Activated CD8-positive, alpha-beta T cell treated with anti-CD3 and anti-CD28 coated beads for 36 hours (primary cell): ENCODE results near the gene WDR82. TPM values are rescaled to one million over a fixed set of nuclear protein-coding genes. Genes with fewer than 3 reads are reported as not detected.

Experiments used
- ATAC-seq: fragments of 200-7000 bp; cut with Tn5 transposase; one replicate; pipeline ENCODE4 v1.10.0; 2021; ENCODE audit warnings: mild to moderate bottlenecking, moderate library complexity
- CTCF ChIA-PET: fragments of 350-600 bp; sonication (Branson Sonifier 250); formaldehyde crosslinking; loops from one replicate; lab custom pipeline; 2021; ENCODE audit warnings: antibody characterized with exemption; lab: Charles Lee
- POLR2A ChIA-PET: fragments of 350-600 bp; sonication (Branson Sonifier 250); formaldehyde crosslinking; loops from one replicate; lab custom pipeline; 2021; ENCODE audit warnings: antibody characterized with exemption; lab: Charles Lee
- DNase-seq: peaks from one replicate; pipeline ENCODE4 v3.0.0-alpha.2; 2020
- H3K27ac Mint-ChIP-seq: one replicate; pipeline ENCODE4 v1.8.0; 2021; ENCODE audit warnings: mild to moderate bottlenecking, mixed read lengths
- H3K27me3 Mint-ChIP-seq: one replicate; pipeline ENCODE4 v1.8.0; 2021; ENCODE audit warnings: mixed read lengths
- H3K36me3 Mint-ChIP-seq: one replicate; pipeline ENCODE4 v1.8.0; 2021; ENCODE audit warnings: low read depth, mixed read lengths
- H3K4me1 Mint-ChIP-seq: one replicate; pipeline ENCODE4 v1.8.0; 2021; ENCODE audit warnings: low read depth, mixed read lengths
- H3K4me3 Mint-ChIP-seq: one replicate; pipeline ENCODE4 v1.8.0; 2021; ENCODE audit warnings: mild to moderate bottlenecking, moderate library complexity, mixed read lengths
- H3K9me3 Mint-ChIP-seq: one replicate; pipeline ENCODE4 v1.8.0; 2021; ENCODE audit warnings: mixed read lengths
- CTCF ChIP-seq: fragments of 200-600 bp; IDR thresholded peaks from one replicate; pipeline ENCODE4 v1.8.0; 2022; ENCODE audit warnings: antibody characterized with exemption, mild to moderate bottlenecking
- intact Hi-C: fragments of 100-400 bp; cut with micrococcal nuclease; formaldehyde crosslinking; loops from one replicate; pipeline ENCODE4 v1.10.0; 2022
- total RNA-seq, 2 experiments: library from RNA; stranded (reverse); gene quantifications; one replicate each; pipeline ENCODE4 v1.2.3, GENCODE V29; 2021

WDR82 gene
- total RNA-seq, 2 experiments from 2014 or later, result 103 to 105 TPM

DNA sequence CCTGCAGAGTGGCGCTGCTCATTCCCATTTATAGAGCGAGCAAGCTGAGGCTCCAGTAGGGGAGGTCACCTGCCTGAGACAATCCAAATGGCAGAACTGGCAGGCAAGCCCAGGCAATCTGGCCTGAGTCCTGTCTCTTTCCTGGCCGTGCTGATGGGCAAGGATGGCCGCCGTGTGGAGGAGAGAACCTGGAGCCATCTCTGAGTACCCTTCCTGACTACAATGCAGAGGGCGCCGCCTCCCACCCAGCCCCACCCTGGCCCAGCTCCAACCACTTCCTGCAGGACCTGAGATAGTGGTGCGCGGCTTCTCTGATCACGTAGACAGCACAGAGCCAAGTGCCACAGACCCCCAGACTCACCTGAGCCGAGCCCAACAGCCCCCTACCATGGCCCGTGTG is 60.0 kb downstream of the WDR82 start:
- CTCF ChIA-PET, result interaction anchor here (1.4 to 11.9 kb wide), 7 partner anchors 9 to 120 kb away, joined by 3 to 223 read pairs (median 71); partner anchors contain the start of genes ALAS1, TWF2 and WDR82
- intact Hi-C loops, result no loop called here
- no peaks in the 10 kb centered on the region for H3K27me3 Mint-ChIP-seq
- peaks cover 21% of the 10 kb centered on the region for H3K36me3 Mint-ChIP-seq
- peaks cover 65% of the 10 kb centered on the region for H3K4me1 Mint-ChIP-seq
- POLR2A ChIA-PET, result interaction anchor here (0.9 to 33.3 kb wide), 3 partner anchors 14 to 59 kb away, joined by 4 to 949 read pairs (median 12); partner anchors contain the start of genes GLYCTK, PPM1M and WDR82
- TF ChIP-seq CTCF, result no peak
- ATAC-seq (peak; percentile 60), DNase-seq (peak; percentile 76)
- no peaks in the 10 kb centered on the region for H3K9me3 Mint-ChIP-seq
- H3K27ac Mint-ChIP-seq, result peak overlapping the region; percentile 77
- peak overlapping the region; percentile 70 for H3K4me3 Mint-ChIP-seq

DNA sequence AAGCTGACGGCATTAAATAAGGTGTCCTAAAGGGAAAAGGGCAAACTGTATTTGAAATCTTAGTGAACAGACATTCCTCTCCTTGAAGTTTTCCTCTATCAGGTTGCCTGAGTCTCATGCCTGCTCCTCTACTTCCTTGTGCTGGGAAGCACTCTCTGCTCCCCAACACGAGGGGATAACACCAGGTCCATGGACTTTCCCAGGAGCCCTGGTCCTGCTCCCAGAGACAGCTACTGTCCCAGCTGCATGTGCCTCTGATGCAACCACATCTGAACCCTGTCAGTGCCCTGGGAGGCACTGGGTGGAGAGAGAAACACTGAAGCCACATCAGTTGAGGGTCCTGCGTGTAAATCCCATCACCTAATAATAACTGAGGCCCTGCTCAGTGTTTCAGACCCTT is 60.4 kb downstream of the WDR82 start:
- no peak for TF ChIP-seq CTCF
- peak overlapping the region; percentile 77 for H3K27ac Mint-ChIP-seq
- peaks cover 60% of the 10 kb centered on the region for H3K4me1 Mint-ChIP-seq
- CTCF ChIA-PET, result interaction anchor here (1.6 to 11.9 kb wide), 5 partner anchors 9 to 120 kb away, joined by 6 to 223 read pairs (median 93); partner anchors contain the start of genes TWF2 and WDR82
- DNase-seq (no peak), ATAC-seq (no peak)
- peak overlapping the region; percentile 70 for H3K4me3 Mint-ChIP-seq
- POLR2A ChIA-PET, result interaction anchor here (1.3 to 33.3 kb wide), 3 partner anchors 13 to 60 kb away, joined by 3 to 949 read pairs (median 12); partner anchors contain the start of genes GLYCTK and WDR82
- no peaks in the 10 kb centered on the region for H3K9me3 Mint-ChIP-seq
- intact Hi-C loops, result no loop called here
- H3K36me3 Mint-ChIP-seq, result peaks cover 23% of the 10 kb centered on the region
- H3K27me3 Mint-ChIP-seq, result no peaks in the 10 kb centered on the region

- intact Hi-C loops, result no loop called here
- H3K9me3 Mint-ChIP-seq, result no peaks in the 10 kb centered on the region
- peaks cover 54% of the 10 kb centered on the region for H3K4me1 Mint-ChIP-seq
- peak overlapping the region; percentile 77 for H3K27ac Mint-ChIP-seq
- peaks cover 27% of the 10 kb centered on the region for H3K36me3 Mint-ChIP-seq
- peak overlapping the region; percentile 70 for H3K4me3 Mint-ChIP-seq
- no peak for TF ChIP-seq CTCF
- DNase-seq (no peak), ATAC-seq (no peak)
- CTCF ChIA-PET, result interaction anchor here (0.7 to 11.9 kb wide), 8 partner anchors 8 to 163 kb away, joined by 3 to 223 read pairs (median 38); partner anchors contain the start of genes TLR9, TWF2 and WDR82
- POLR2A ChIA-PET, result interaction anchor here (0.6 to 2.8 kb wide), 6 partner anchors 13 to 61 kb away, joined by 3 to 12 read pairs (median 4); partner anchors contain the start of genes PPM1M and WDR82
- no peaks in the 10 kb centered on the region for H3K27me3 Mint-ChIP-seq
These were observed 61.0 kb downstream of the WDR82 start for GRCh38 chr3:52217409-52217805.

DNA sequence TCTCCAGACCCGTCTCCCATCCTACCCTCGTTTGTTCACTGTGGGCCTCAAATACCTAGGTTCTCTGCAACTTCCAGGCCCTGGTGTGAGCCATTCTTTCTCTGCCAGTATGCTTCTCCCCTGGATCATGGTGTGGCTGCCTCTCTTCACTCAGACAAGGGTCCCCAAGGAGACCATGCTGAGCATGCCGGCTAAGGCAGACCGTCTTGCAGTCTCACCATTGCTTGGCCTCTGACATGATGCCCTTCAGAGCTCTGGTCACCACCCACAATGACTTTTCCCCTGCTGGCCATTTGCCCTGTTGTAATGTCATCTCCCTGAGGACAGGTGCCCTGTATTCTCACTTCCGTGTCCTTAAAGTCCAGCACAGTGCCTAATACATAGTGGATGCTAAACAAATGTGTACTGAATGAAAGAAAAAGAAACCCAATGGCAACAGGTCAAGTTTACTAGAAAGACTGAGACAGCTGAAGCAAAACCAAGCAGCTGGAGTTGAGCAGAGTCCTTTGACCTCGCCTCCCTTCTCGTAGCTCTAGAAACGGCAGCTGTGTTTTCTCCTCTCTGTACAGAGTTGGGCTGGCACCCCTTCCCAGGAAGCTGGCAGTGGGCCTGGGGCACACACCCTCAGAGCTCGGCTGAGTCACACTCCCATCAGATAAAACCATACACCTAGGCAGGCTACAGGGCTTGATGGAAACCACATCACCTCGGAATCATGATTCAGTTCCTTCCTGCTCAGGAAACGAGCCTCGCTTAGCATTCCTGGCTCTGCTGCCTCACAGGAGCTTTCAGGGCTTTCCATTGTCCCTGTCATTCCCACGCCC is 61.7 kb downstream of the WDR82 start:
- peak; percentile 51 for ATAC-seq
- TF ChIP-seq CTCF, result no peak
- Mint-ChIP-seq H3K4me1 (peaks cover 48% of the 10 kb centered on the region), H3K27me3 (no peaks in the 10 kb centered on the region), H3K27ac (peak overlapping the region; percentile 77), H3K4me3 (peak overlapping the region; percentile 70), H3K9me3 (no peaks in the 10 kb centered on the region), H3K36me3 (peaks cover 33% of the 10 kb centered on the region)
- CTCF ChIA-PET, result interaction anchor here (0.7 to 11.9 kb wide), 8 partner anchors 8 to 164 kb away, joined by 3 to 223 read pairs (median 38); partner anchors contain the start of genes TLR9, TWF2 and WDR82
- POLR2A ChIA-PET, result interaction anchor here (0.6 to 2.8 kb wide), 8 partner anchors 12 to 62 kb away, joined by 3 to 12 read pairs (median 4); partner anchors contain the start of genes PPM1M and WDR82
- DNase-seq, result peak; percentile 57
- intact Hi-C loops, result no loop called here
